HG02588 (cell line): ENCODE measurements around the gene RGS6.

ENCODE experiments used
- ATAC-seq: cut with Tn5 transposase; IDR thresholded peaks from one replicate; pipeline ENCODE4 v1.9.1; 2021; ENCODE audit warnings: mild to moderate bottlenecking, moderate library complexity; ENCODE audit not compliant: unreplicated experiment

The RGS6 gene

GRCh38 chr14:72303930-72304329 is 371.7 kb downstream of the RGS6 start:
- no peak for ATAC-seq

DNA sequence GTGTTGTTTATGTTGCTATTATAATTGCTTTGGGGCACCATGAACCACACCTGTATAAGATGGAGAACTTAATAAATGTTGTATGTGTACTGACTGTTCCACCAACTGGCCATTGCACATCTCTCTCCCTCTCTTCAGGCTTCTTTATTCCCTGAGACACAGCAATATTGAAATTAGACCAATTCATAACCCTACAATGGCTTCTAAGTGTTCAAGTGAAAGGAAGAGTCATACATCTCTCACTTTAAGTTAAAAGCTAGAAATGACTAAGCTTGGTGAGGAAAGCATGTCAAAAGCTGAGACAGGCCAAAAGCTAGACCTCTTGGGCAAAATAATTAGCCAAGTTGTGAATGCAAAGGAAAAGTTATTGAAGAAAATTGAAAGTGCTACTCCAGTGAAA is 373.3 kb downstream of the RGS6 start:
- no peak for ATAC-seq

DNA sequence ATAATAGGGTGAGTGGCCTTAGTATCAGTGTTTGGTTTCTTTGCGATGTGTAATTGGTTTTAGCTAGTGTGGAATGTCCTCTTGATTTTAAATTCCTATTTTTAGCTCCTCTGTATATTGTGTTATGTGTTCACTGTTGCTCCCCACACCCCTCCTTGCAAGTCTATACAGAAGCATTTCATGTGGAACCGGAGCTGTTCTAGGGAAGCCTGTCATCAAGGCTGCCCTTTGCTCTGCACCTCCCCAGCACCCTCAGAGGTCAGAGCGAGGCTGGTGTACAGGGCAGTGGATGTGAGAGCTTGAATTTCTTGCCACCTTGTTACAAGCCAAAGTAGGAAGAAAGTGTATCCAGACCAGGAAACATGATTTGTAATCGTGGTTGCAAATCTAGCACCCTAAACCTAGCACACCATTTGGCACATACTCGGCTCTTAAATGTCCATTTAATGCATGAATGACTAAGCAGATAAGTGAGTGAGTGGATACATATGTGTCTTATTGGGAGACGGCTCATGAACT is 376.8 kb downstream of the RGS6 start:
- no peak for ATAC-seq

- no peak for ATAC-seq
Observed at GRCh38 chr14:72311116-72311515, 378.9 kb downstream of the RGS6 start.

- no peak for ATAC-seq
Observed at GRCh38 chr14:72311516-72311915, 379.3 kb downstream of the RGS6 start.

DNA sequence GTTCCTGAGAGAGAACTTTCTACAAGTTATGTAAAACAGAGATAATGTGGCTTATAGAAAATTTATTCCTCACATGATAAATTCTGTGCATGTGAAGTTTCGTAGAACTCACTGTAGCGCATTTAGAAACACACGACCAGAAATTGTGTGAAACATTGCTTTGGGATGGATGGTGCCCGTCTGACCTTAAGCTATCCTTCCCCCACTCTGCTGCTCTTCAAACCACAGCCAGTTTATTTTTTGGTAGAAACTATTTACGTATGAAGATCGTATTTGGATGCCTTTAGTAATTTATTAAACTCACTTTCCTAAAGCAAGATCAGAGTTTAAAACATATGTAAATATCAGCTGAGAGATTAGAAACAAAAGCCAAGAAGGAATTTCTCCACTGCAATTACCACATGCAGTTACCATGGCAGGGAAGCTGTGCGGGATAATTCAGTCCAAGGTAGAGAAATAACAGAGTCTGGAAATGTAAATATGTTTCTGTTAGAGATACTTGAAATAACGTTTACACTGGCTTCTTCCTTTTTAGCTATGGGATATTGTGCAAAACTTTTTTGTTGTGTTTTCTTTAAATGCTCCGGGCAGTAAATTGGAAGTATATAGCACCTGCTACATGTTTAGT is 382.7 kb downstream of the RGS6 start:
- ATAC-seq, result no peak

DNA sequence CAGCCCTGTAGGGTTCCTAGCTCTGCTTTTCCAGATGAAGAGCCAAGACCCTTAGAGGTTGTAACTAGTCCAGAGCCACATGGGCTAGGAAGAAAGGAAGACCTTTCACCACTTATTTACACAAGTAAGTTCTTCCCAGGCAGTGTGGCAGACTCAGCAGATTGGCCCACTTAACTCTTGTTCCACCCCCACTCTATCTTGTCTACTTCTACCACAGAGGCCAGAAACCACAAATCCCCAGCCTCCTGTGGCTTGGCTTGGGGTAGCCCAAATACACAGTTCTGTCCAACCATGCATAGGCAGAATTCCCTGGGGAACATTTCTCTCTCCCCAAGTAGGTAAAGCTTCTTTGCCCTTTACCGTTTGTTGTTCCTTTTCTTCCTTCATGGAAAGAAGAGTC is 383.5 kb downstream of the RGS6 start:
- no peak for ATAC-seq

- no peak for ATAC-seq
Observed at GRCh38 chr14:72318648-72319047, 386.4 kb downstream of the RGS6 start.

DNA sequence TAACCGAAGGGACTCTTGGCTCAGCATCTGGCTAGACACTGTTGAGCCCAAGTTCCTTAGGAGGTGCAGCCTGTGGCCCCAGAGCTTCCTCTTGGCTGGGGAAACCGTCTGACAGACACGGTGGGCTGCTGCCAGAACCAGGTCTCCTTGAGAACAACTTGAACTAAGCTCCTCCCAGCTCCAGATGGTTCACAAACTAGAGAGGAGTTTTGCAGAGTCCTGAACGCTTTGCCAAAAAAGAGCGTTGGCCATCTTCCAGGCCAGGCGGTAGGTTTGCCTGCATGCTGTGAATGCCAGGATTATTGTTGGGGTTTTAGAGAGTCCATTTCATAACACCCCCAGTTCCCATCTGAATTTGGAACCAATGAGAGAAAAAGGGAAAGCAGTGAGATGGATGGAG is 399.8 kb downstream of the RGS6 start:
- ATAC-seq, result no peak

GRCh38 chr14:72332871-72333270 is 400.6 kb downstream of the RGS6 start:
- no peak for ATAC-seq

GRCh38 chr14:72333357-72333756 is 401.1 kb downstream of the RGS6 start:
- no peak for ATAC-seq

- ATAC-seq, result no peak
Observed at GRCh38 chr14:72336311-72336980, 404.2 kb downstream of the RGS6 start.

GRCh38 chr14:72341237-72341636 is 409.0 kb downstream of the RGS6 start:
- no peak for ATAC-seq

DNA sequence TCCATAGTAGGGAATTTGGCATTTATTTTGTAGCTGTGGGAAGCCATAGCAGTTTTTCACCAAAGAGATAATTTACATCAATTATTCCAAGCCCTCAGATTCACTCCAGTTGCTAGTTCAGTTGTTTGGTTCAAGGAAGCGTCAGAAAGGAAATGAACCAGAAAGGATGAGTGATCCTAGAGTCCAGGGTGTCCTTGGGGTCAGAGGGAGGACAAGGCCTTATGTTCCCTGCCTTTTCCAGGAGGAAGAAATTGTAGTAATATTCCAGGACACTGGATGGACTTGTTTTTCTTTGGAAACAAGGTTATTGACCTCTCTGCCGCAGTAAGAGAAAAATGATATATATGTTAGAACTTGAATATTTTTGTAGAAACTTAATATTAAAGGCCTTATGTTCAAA is 409.5 kb downstream of the RGS6 start:
- ATAC-seq, result no peak

DNA sequence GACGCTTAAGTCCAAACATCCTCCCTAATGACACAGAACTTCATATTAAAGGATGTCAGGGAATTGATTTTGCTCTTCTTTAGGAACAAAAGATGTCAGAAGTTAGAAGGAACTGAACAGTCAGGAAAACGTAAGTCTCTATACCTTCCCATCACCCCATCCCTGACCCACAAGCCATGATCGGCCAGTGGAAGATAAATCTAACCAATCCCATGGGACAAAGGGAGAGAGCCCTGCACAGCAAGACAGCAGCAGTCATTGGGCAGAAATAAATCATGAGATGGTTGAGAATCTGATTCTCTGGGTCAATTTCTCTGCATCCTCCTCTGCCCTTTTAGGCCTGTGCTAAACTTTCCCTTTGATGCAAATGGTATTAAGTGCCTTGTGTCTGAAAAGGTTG is 414.9 kb downstream of the RGS6 start:
- no peak for ATAC-seq

- no peak for ATAC-seq
Observed at GRCh38 chr14:72350215-72350614, 418.0 kb downstream of the RGS6 start.

DNA sequence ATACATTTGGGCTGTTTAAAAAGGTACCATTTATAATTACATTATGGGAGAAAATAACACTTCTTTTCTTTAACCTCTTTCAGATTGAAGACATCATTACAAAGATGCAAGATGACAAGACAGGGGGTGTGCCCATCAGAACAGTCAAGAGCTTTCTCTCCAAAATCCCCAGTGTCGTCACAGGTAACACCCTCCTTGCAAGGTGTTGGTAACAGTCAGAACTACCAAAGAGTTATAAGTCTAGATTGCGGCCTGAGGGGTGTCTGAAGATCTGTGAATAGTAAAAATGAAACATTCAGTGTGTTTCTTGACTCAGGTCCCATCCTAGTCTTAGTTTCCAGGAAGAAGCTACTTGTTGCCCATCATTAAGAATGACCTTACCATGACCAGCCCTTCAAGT is 419.8 kb downstream of the RGS6 start:
- ATAC-seq, result no peak

DNA sequence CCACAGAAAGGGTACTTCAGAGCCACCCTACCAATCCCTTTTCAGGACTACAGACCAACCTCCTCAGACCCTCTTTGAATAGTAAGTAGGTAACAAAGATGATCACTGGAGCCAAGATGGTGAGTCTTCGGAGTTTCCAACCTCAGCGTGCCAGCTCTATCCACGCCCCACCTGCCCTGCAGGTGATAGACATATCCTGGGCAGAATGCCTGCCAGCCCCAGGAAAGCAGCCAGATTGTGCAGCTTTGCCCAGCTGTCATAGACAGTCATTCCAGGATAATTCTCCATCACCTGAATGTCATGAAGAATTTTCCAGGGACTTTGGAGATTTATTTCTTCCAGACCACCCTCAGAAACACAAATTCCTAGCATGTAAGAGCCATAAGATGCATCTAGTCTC is 434.4 kb downstream of the RGS6 start:
- no peak for ATAC-seq

DNA sequence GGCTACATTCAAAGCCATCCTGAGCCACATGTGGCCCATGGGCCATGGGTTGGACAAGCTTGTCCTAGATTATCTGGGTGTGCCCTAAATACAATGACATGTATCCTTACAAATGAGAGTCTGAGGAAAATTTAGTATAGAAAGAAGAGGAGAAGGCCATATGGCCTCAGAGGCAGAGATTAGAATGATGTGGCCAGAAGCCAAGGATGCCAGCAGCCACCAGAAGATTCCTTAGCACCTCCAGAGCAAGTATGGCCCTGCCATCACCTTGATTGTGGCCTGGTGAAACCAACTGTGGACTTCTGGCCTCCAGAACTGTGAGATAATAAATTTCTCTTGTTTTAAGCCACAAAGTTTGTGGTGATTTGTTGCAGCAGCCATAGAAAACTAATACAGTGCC is 436.9 kb downstream of the RGS6 start:
- ATAC-seq, result no peak

DNA sequence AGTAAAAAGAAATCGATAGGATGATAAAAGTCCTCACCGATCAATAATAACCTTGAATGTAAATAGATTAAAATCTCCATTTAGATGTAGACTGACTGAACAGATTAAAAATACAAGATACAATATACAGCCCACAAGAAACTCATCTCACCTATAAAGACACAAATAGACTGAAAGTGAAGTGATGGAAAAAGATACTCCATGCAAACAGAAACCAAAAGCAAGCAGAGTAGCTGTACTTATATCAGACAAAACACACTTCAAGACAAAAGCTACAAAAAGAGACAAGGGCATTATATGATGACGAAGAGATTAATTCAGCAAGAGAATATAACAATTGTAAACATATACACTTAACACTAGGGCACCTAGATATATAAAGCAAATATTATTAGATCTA is 444.8 kb downstream of the RGS6 start:
- no peak for ATAC-seq

DNA sequence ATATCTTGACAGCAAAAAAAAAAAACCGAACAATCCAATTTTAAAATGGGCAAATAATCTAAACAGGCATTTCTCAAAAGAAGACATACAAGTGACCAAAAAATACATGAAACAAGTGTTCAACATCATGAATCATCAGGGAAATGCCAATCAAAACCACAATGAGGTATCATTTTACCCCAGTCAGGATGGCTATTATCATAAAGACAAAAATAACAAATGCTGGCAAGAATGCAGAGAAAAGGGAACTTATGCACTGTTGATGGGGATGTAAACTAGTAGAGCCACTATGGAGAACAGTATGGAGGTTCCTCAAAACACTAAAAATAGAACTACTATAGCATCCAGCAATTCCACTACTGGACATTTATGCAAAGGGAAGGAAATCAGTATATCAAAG is 448.2 kb downstream of the RGS6 start:
- no peak for ATAC-seq

GRCh38 chr14:72383865-72384264 is 451.6 kb downstream of the RGS6 start:
- ATAC-seq, result no peak

DNA sequence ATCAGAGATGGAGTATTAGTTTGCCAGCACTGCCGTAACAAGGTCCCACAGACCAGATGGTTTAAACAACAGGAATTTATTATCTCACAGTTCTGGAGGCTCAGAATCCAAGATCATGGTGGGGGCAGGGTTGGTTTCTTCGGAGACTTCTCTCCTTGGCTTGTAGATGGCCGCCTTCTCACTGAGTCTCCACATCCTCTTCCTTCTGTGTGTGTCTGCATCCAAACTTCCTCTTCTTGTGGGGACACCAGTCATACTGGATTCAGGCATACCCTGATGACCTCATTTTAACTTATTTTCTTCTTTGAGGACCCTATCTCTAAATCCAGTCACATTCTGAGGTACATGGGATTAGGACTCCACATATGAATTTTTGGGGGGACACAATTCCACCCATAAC is 455.5 kb downstream of the RGS6 start:
- no peak for ATAC-seq
